ENCODE measurements around the gene MINAR1.

The MINAR1 gene

GRCh38 chr15:79472446-79472845, 40.3 kb downstream of the MINAR1 start:
- DNase-seq: no peak

DNA sequence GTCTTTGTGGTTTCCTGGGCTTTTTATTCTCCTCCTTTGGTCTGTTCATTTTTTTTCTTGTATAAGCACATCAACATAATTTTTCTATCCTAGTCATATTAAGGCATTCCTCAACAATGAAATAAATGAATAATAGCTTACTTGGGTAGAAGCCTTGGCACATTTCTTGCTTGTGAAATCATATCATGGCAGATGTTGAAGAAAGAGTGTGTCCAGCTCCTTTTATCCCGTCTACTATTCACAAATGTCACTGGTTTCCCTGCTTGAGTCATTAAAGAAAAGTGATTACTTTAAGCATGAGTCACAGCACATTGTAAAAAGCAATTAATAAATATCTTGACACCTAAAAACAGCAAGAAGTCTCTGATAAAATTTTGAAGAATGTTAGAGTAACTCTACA, 42.1 kb downstream of the MINAR1 start:
- DNase-seq: no peak

DNA sequence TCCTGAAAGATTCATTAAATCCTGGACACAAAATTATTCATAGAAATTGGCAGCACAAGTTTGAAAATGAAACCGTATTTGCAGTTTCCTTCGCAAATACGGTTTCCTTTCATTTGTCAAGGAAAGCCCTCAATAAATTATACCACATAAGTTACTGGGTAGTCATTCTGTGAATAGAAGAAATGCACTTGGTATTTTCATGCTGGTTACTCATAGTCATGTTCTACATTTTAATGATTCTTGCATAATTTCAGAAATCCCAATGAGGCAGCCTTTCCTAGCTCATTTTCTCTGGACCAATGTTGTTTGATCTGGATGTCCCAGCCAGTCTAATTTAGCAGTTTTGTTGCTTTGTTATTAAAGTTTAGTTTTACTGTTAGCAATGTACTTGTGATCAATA, 43.2 kb downstream of the MINAR1 start:
- DNase-seq: no peak

DNA sequence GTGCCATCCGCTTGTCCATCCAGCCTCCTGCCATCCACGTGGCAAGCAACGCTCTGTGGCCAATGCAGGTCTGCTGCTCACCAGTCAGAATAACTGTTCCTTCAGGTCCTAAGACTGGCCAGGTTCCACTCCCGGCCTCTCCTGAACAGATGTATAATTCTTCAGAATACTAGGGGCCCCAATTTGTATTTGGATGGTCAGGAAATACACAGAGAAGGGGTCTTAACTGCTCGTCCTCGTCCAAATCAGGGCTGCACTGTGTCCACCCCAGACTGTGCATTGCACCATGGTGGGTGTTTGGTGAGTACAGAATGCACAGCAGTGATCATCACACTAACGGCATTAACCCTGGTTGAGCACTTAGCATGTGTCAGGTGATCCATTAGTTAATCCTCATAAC, 46.0 kb downstream of the MINAR1 start:
- no peak for DNase-seq

DNA sequence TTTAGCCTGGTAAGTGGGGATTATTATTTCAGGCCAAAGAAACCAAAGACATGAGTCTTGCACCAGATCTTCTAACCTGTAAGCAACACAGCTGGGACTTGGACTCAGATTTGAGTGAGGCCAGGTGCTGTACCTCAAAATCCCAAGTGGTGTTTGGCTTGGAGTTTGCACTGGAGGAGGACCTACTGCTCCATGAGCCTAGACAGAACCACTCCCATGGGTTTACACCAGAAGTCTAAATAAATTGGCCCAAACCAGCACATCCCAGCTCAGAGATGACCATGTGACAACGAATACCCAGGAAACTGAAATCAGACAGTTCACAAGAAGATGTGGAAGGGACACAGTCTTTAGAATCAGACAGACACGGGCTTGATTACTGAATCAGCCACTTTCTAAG, 47.5 kb downstream of the MINAR1 start:
- no peak for DNase-seq

- no peak for DNase-seq
Observed at GRCh38 chr15:79481793-79482192, 49.7 kb downstream of the MINAR1 start.

Measured in NCI-H187 treated with DMSO at 0.1 percent for 48 hours (cell line).